ENCODE data around the gene KRTAP5-1.

DNA sequence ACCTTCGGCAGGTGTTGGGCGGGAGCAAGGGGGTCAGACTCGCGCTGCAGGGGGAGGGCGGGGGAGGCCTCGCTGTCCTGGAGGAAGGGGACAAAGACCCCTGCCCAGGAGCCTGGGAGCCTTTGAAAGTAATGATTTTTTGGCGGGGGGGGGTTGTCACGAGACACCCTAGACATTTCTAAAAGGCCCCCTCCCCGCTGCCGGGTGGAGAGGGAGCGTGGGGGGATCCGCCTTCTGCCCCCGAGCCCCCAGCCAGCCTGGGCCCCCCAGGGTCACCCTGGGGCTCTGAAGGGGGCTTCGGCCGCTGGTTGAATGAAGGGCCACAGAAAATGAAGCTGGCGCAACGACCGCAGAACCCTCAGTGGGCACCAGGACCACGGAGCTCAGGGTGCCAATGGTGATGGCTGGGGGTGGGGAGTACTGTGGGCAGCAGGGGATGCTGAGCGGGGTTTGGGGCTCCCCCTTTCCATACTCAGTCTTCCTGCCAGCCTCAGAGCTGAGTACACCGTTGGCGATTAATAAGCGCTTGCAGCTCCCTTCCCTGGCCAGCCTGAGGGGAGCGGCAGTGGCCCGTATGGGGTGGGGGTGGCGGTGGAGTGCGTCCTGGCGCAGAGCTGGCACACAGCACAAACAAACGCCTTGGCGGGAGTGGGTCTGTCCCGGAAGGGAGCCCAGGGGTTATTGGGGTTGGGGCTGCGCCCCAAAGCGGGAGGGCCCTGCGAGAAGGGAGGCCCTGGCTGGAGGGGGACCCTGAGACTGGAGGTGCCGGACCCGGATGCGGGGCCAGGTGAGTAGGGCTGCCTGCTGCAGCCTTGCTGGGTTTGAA lies 11.8 kb downstream of the KRTAP5-1 start:
- TF ChIP-seq, protein P1, sequence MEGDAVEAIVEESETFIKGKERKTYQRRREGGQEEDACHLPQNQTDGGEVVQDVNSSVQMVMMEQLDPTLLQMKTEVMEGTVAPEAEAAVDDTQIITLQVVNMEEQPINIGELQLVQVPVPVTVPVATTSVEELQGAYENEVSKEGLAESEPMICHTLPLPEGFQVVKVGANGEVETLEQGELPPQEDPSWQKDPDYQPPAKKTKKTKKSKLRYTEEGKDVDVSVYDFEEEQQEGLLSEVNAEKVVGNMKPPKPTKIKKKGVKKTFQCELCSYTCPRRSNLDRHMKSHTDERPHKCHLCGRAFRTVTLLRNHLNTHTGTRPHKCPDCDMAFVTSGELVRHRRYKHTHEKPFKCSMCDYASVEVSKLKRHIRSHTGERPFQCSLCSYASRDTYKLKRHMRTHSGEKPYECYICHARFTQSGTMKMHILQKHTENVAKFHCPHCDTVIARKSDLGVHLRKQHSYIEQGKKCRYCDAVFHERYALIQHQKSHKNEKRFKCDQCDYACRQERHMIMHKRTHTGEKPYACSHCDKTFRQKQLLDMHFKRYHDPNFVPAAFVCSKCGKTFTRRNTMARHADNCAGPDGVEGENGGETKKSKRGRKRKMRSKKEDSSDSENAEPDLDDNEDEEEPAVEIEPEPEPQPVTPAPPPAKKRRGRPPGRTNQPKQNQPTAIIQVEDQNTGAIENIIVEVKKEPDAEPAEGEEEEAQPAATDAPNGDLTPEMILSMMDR (IDR thresholded peaks at IDR 0.05): peak in 1 of 6 experiments; percentile 3
- TF ChIP-seq POLR2A (IDR thresholded peaks at IDR 0.05): peak; percentile 5 to 9

Data from Peyer's patch (tissue), 4 donors.